ENCODE measurements around the gene EXD1.
"Not testable (repeated sequence)": the region's sequence is repeated elsewhere in the genome, so short reads cannot be mapped to it uniquely, and the experiment has no call there.

The EXD1 gene

DNA sequence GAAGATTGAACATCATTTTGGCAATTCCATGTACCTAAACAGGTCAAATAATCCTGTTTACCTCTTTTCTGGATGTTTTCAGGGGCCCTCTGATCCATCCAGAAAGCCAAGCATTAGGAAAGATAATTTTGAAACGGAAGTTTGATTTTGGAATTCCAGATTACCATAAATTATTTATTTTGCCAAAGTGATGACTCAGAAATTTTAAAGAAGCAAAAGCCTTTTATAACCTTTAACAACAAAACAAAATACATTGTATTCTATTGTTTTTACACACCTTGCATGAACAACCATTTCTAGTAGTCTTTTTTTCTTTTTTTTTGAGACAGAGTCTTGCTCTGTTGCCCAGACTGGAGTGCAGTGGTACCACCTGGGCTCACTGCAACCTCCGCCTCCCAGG is 82.5 kb downstream of the EXD1 start:
- DNase-seq (ENCODE audit: low read depth in 4 of 4, low spot score in 1 of 4) = no peak

DNA sequence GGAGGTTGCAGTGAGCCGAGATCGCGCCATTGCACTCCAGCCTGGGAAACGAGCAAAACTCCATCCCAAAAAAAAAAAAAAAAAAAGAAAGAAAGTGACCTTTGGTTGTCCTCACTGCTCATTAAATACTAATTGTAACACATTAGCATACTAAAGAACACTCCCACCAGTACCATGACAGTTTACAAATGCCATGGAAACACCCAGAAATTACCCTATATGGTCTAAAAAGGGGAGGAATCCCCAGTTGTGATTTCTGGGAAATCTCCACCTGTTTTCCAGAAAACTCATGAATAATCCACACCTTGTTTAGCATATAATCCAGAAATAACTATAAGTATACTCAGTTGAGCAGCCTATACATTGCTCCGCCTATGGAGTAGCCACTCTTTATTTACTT is 90.9 kb downstream of the EXD1 start:
- DNase-seq (ENCODE audit: low read depth in 4 of 4, low spot score in 1 of 4) = no peak

DNA sequence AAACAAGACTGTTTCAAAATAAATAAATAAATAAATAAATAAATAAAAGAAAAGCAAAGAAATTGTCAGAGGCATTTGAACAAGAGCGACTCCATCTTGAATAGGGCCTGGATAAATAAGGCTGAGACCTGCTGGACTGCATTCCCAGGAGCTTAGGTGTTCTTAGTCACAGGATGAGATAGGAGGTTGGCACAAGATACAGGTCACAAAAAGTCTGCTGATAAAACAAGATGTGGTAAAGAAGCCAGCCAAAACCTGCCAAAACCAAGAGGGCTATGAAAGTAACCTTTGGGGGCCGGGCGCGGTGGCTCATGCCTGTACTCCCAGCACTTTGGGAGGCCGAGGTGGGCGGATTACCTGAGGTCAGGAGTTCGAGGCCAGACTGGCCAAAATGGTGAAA is 91.4 kb downstream of the EXD1 start:
- DNase-seq (ENCODE audit: low read depth in 4 of 4, low spot score in 1 of 4) = not testable (repeated sequence)

DNA sequence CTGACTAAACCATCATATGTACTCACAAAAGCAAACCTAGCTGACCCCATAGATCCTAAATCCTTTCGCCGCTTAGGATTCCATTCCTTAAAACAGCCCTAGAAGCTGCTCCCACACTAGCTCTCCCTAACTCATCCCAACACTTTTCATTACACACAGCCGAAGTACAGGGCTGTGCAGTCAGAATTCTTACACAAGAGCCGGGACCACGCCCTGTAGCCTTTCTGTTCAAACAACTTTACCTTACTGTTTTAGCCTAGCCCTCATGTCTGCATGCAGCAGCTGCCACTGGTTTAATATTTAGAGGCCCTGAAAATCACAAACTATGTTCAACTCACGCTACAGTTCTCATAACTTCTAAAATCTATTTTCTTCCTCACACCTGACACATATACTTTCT is 95.0 kb downstream of the EXD1 start:
- DNase-seq (ENCODE audit: low read depth in 4 of 4, low spot score in 1 of 4) = not testable (repeated sequence)

DNA sequence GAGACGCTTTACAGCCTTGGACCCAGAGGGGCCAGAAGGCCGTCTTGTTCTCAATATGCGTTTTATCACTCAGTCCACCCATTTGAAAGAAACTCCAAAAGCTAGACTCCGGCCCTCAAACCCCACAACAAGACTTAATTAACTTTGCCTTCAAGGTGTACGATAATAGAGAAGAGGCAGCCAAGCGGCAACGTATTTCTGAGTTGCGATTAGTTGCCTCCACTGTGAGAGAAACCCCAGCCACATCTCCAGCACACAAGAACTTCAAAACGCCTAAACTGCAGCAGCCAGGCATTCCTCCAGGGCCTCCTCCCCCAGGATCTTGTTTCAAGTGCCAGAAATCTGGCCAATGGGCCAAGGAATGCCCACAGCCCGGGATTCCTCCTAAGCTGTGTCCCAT is 97.1 kb downstream of the EXD1 start:
- DNase-seq (ENCODE audit: low read depth in 4 of 4, low spot score in 1 of 4) = no peak

Measured in stimulated activated CD4-positive, alpha-beta T cell treated with anti-CD3 and anti-CD28 coated beads, Interleukin-1b, Interleukin-23, amount 100 ng/mL, for 24 hours (primary cell).